ENCODE measurements around the gene STXBP5.
A peak's percentile ranks its signal among the peaks of the same experiment; 100 is the strongest.

The STXBP5 gene

GRCh38 chr6:147283460-147283859 lies 79.2 kb downstream of the STXBP5 start:
- peak; percentile 42 for FAIRE-seq
- DNase-seq (ENCODE audit: insufficient read length, low spot score) = no peak

GRCh38 chr6:147285087-147285855 lies 81.1 kb downstream of the STXBP5 start:
- FAIRE-seq = no peak
- DNase-seq (ENCODE audit: insufficient read length, low spot score) = no peak

GRCh38 chr6:147287869-147288271 lies 83.7 kb downstream of the STXBP5 start:
- no peak for FAIRE-seq
- DNase-seq (ENCODE audit: insufficient read length, low spot score) = no peak

- DNase-seq (ENCODE audit: insufficient read length, low spot score) = no peak
- no peak for FAIRE-seq
These were observed 92.9 kb downstream of the STXBP5 start for GRCh38 chr6:147297124-147297523.

- DNase-seq (ENCODE audit: insufficient read length, low spot score) = no peak
- FAIRE-seq = no peak
These were observed 93.6 kb downstream of the STXBP5 start for GRCh38 chr6:147297663-147298316.

GRCh38 chr6:147298461-147298860 lies 94.2 kb downstream of the STXBP5 start:
- FAIRE-seq (no peak), DNase-seq (ENCODE audit: insufficient read length, low spot score) (no peak)

GRCh38 chr6:147299035-147299434 lies 94.8 kb downstream of the STXBP5 start:
- no peak for DNase-seq (ENCODE audit: insufficient read length, low spot score)
- no peak for FAIRE-seq

- no peak for DNase-seq (ENCODE audit: insufficient read length, low spot score)
- FAIRE-seq = no peak
These were observed 96.9 kb downstream of the STXBP5 start for GRCh38 chr6:147301070-147301469.

- DNase-seq (ENCODE audit: insufficient read length, low spot score) = no peak
- FAIRE-seq = no peak
These were observed 99.8 kb downstream of the STXBP5 start for GRCh38 chr6:147304016-147304415.

GRCh38 chr6:147310521-147310920 lies 106.3 kb downstream of the STXBP5 start:
- no peak for FAIRE-seq

GRCh38 chr6:147311218-147311617 lies 107.0 kb downstream of the STXBP5 start:
- no peak for DNase-seq (ENCODE audit: insufficient read length, low spot score)
- no peak for FAIRE-seq

More at GRCh38 chr6:147310521-147310920, 106.3 kb downstream of the STXBP5 start:
- no peak for DNase-seq (ENCODE audit: insufficient read length, low spot score)

GRCh38 chr6:147321260-147321659 lies 117.0 kb downstream of the STXBP5 start:
- DNase-seq (ENCODE audit: insufficient read length, low spot score) (no peak), FAIRE-seq (no peak)

- DNase-seq (ENCODE audit: insufficient read length, low spot score) (peak; percentile 19), FAIRE-seq (peak; percentile 89)
These were observed 118.3 kb downstream of the STXBP5 start for GRCh38 chr6:147322299-147323162.

- FAIRE-seq = no peak
These were observed 121.3 kb downstream of the STXBP5 start for GRCh38 chr6:147325557-147325956.

GRCh38 chr6:147331401-147331800 lies 127.2 kb downstream of the STXBP5 start:
- DNase-seq (ENCODE audit: insufficient read length, low spot score) (no peak), FAIRE-seq (no peak)

More at GRCh38 chr6:147325557-147325956, 121.3 kb downstream of the STXBP5 start:
- DNase-seq (ENCODE audit: insufficient read length, low spot score) = no peak

GRCh38 chr6:147337921-147338320 lies 133.7 kb downstream of the STXBP5 start:
- no peak for FAIRE-seq
- no peak for DNase-seq (ENCODE audit: insufficient read length, low spot score)

- DNase-seq (ENCODE audit: insufficient read length, low spot score) (no peak), FAIRE-seq (no peak)
These were observed 137.3 kb downstream of the STXBP5 start for GRCh38 chr6:147341486-147341885.

- FAIRE-seq (no peak), DNase-seq (ENCODE audit: insufficient read length, low spot score) (no peak)
These were observed 141.7 kb downstream of the STXBP5 start for GRCh38 chr6:147345902-147346301.

GRCh38 chr6:147347179-147347881 lies 143.1 kb downstream of the STXBP5 start:
- DNase-seq (ENCODE audit: insufficient read length, low spot score) (no peak), FAIRE-seq (no peak)

GRCh38 chr6:147347882-147348575 lies 143.8 kb downstream of the STXBP5 start:
- FAIRE-seq = no peak
- DNase-seq (ENCODE audit: insufficient read length, low spot score) = no peak

Measured in GM19239 (cell line).